KOPT-K1 (cell line): Measurements from ENCODE around the gene PHF19.

Source experiments
- H3K27ac ChIP-seq: fragments of 200-600 bp; sonication (generic); 2 replicates; pipeline ENCODE4 v1.5.1; 2016; ENCODE audit warnings: antibody characterized with exemption, mild to moderate bottlenecking, low read depth, low read length; ENCODE audit not compliant: poor library complexity, severe bottlenecking
- H3K36me3 ChIP-seq: fragments of 200-600 bp; sonication (generic); 2 replicates; pipeline ENCODE4 v1.5.1; 2017; ENCODE audit warnings: antibody characterized with exemption, mild to moderate bottlenecking, low read length, moderate library complexity; ENCODE audit not compliant: insufficient read depth
- H3K9me3 ChIP-seq: fragments of 200-600 bp; sonication (generic); 2 replicates; pipeline ENCODE4 v1.5.1; 2017; ENCODE audit warnings: antibody characterized with exemption, low read length, mild to moderate bottlenecking; ENCODE audit not compliant: insufficient read depth, poor library complexity, severe bottlenecking

PHF19 gene

DNA sequence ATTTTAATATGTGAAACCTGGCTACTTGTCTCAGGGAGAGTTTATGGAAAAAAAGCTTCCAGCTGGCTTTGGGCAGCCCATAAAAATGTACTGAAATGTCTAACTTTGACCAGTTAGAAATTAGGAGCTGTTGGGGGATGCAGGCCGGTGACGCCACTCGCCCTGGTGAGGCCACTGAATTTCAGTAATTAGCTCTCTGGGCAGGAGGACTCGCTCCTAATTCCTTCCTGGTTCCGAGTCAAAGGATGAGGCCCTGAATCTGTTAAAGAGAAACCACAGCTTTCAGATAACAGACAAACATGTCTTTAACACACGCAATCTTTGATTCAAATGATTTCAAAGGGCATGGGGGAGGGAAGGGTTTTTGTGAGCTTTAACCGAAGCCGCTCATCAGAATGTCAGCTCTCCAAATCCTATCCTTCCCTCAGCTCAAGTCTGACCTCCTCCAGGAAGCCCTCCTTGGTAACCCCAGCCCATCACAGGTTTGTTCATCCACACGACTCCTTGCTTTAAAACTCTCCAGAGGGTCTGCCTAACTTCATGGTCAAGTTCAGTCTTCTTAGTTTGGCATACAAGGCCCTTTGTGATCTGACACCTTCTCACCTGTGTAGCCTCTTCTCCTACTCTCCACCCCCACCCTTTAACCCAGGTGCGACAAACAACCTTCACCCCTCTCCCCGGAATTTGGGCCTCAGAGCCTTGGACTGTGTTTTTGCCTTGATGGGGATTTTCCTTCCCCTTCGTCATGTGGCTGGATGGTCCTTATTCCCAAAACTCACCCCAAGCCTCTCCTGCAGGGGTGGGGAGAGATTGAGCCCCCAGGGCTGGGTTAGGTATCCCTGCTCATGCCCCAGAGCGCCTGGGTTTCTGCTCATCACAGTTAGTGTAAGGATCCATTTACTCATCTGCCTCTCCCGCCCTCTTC lies 13.6 kb upstream of the PHF19 start:
- peak overlapping the region; percentile 98 for H3K27ac ChIP-seq
- no peaks in the 10 kb centered on the region for H3K36me3 ChIP-seq
- H3K9me3 ChIP-seq: no peaks in the 10 kb centered on the region

DNA sequence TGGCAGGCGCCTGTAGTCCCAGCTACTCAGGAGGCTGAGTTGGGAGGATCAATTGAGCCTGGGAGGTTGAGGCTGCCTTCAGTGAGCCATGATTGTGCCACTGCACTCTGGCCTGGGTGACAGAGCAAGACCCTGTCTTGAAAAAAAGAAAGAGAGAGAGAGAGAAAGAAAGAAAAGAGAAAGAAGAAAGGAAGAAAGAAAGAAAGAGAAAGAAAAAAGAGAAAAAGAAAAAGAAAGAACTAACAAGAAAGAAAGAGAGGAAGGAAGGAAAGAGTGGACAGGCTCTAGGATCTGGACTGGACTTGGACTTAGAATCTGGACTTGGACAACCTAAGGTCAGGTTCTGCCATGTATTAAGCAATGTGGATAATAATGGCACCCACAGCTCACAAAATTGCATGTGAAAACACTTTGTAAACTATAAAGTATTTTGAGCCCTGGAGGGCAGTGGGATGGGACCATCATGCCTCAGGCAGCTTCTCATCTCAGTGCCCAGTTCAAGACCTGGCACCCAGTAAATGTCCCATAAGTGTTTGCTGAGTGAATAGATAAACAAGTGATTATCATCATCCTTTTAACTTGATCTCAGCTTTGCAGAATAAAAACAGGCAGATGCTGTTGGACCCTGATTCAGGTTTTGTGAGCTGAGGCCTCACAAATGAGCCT lies 12.8 kb upstream of the PHF19 start:
- Histone ChIP-seq H3K36me3 (no peaks in the 10 kb centered on the region), H3K9me3 (no peaks in the 10 kb centered on the region), H3K27ac (peak overlapping the region; percentile 98)

DNA sequence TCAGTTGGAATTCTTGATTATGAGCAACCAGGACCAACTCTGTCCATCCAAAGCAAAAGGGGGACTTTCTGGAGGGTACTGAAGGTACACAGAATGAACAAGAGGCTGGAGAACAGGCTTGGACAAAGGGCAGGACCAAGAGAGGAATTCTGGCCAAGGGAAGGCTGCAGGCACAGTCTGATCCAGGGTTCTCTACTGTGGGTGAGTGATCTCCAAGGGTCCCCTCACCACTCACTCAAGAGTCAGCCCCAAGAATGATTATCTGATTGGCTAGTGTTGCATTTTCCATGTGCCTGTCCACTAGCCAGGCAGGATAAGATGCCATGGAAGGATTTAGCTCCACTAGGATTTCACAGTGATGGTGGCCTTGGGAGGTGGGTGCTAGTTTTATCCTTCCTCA lies 11.6 kb upstream of the PHF19 start:
- no peak overlapping the region for H3K27ac ChIP-seq
- H3K36me3 ChIP-seq: no peaks in the 10 kb centered on the region
- H3K9me3 ChIP-seq: no peaks in the 10 kb centered on the region

DNA sequence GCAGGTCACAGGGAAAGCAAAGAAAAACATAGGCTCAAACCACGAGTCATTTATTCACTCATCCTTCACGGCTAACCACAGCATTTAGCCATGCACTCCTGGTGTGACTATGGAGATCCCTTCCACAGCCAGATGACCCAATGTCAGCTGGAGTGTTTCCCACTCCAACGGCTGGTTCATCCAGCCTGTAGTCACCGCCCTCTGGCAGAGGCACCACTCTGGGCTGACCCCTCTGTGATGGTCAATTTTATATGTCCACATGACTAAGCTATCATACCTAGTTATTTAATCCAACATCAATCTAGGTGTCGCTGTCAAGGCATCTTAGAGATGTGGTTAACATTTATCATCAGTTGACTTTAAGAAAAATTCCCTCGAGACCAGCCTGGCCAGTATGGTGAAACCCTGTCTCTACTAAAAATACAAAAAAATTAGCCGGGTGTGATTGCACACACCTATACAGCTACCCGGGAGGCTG lies 9.5 kb upstream of the PHF19 start:
- no peaks in the 10 kb centered on the region for H3K9me3 ChIP-seq
- no peaks in the 10 kb centered on the region for H3K36me3 ChIP-seq
- peak overlapping the region; percentile 19 for H3K27ac ChIP-seq

DNA sequence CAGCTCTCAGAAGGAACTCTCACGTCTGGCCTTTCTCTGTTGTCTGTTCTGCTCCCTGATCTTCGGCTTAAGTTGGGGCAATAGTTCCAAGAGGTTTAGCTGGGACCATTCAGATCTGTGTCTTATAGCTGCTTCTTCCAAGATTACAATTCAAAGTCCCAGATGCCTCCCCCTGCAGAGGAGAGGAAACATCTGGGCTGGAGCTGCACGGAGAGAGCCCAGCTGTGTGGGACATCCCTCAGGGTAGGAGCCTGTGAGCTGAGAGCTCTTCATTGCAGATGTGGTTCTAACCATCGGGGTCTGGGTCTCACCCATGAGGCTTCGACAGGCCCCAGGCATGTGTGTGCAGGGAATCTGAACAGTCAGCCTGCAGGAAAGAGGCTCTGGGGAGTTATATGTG lies 9.0 kb upstream of the PHF19 start:
- Histone ChIP-seq H3K36me3 (no peaks in the 10 kb centered on the region), H3K27ac (peak overlapping the region; percentile 19), H3K9me3 (no peaks in the 10 kb centered on the region)

DNA sequence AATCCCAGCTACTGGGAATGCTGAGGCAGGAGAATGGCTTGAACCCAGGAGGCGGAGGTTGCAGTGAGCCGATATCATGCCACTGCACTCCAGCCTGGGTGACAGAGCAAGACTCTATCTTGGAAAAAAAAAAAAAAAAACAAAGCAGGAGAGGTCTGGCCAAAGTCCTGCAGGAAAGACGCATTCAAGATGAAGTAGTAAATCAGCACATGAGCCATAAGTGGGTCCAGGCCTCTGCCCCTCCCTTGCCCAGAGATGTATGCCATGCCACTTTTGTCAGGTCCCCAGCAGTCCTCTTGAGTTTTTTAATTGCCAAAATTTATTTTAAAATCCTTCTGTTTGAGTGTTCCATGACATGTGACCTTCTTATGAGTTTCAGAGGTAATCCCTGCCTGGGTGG lies 8.5 kb upstream of the PHF19 start:
- no peaks in the 10 kb centered on the region for H3K9me3 ChIP-seq
- H3K36me3 ChIP-seq: no peaks in the 10 kb centered on the region
- H3K27ac ChIP-seq: peak overlapping the region; percentile 19

DNA sequence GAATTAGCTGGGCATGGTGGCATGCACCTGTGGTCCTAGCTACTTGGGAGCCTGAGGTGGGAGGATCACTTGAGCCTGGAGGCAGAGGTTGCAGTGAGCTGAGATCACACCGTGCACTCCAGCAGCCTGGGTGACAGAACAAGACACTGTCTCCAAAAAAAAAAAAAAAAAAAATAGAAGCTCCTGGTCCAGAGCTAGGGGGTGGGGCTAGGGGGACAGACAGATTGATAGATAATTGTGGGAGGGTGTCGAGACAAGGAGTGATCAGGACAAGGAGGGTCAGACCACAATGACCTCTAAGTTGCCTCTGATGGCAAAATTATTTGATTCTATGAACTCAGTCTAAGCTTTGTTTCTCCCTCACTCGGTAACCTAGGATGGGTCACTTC lies 6.6 kb upstream of the PHF19 start:
- Histone ChIP-seq H3K27ac (no peak overlapping the region), H3K36me3 (no peaks in the 10 kb centered on the region), H3K9me3 (no peaks in the 10 kb centered on the region)

DNA sequence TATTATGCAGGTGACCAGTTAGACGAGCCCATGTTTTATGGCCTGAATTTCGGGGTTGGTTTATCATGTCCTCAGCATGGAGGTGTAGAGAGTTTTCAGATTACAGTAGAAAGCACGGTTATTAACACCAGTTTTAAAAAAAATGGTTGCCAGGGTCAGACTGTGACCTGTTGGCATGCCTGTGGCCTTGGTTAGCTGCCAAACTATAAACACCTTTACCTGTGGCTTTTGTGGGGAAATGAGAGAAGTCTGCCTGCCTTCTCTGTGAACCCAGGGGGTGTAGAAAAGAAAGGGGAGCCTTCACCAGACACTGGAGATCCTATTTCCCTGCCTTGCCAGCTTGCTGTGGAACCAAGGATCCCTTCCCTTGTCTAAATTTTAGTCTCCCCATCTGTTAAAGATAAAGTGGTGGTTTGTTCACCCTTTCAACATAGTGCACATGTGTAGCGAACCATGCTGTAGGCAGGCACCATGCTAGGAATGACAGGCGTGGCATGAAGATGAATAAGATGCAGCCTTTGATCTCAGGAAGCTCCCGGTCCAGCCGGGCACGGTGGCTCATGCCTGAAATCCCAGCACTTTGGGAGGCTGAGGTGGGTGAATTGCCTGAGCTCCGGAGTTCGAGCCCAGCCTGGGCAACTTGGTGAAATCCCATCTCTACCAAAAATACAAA lies 6.1 kb upstream of the PHF19 start:
- Histone ChIP-seq H3K9me3 (no peaks in the 10 kb centered on the region), H3K27ac (no peak overlapping the region), H3K36me3 (no peaks in the 10 kb centered on the region)

DNA sequence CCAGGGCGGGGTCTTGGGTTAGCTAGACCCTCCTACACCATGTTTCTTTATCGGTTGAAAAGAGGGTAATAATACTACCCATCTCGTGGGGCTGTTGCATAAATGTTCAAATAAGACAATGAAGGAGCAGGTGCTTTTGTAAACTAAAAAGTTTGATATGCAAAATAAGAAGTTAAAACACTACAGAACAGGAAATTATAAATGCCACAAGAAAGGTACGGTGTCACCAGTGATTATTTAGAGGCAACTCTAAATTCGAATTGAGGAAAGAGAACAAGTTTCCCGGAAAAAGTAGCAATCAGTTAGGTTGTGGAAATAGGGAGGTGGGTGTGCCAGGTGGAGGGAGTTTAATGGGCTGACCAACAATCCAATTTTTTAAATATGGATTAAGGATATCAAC lies 2.5 kb upstream of the PHF19 start:
- H3K27ac ChIP-seq: peak overlapping the region; percentile 97
- H3K9me3 ChIP-seq: no peaks in the 10 kb centered on the region
- H3K36me3 ChIP-seq: peaks cover 3% of the 10 kb centered on the region

DNA sequence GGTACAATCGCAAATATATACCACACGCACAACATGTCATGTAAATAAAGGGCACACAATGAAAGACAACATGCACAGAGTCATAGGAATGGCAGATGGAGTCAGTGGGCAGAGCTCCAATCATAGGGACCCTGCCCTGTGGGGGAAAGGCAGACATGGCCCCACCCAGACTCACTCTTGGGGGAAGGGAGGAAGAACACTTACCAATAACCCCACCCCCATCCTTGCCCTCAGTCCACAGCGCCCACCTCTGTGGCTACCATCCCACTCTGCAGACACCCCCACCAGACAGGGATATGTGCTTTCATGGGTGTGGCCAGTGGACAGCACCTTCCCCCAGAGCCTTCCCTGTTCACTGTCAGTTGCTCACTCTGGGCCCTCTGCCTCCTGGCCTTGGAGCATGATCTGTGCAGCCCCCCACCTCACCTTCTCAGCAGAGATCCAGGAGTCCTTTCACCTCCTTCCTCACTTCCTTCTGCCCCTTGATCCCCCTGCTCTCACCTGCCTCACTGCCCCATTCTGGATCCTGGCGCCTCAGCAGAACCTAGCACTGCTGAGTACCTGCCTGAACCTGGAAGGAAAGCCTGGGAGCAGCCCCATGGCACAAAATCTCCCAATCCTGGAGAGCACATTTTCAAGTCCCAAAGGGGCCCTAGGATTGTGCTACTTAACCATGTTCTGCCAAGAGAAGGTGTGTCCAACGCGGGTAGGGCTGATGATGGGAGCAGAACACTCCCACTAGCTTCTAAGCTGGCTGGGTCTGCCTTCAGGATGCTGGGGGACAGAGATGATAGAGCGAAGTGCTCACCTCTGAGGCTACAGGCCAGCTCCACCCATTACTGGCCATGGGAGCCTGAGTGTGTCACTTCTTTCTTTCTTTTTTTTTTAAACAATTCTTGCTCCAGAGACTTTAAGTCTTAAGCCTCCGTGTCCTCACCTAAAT lies 1.5 kb upstream of the PHF19 start:
- Histone ChIP-seq H3K27ac (peak overlapping the region; percentile 97), H3K9me3 (no peaks in the 10 kb centered on the region), H3K36me3 (peaks cover 13% of the 10 kb centered on the region)

DNA sequence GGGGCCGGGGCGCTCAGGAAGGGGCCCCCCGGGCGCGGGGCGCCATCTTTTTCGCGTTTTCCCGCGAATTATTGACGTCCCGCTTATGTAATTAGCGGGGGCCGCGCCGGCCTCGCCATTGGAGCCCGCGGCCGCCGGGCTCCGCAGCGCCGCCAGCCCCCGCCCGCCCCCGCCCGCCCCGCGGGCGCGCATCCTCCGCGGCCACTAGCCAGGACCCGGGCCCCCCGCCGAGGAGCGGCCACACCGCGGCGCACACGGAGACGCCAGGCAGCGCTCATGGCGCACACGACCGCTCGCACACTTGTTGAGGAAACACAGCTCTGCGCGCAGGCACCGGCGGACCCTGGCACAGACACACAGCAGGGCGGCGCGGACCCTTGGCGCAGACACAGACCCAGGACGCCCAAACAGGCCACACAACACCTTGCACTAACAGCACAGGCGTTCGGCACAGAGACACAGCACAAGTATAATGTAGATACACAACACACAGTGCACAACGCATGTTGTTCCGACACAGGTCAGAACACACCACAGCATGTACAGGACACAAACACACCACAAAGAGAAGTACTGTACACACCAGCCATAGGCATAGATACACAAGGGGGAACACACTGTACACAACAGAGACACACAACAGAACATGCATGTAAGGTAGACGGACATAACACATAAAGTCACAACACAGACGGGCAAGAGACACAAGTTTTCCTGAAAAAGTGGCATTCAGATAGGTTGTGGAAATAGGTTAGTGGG lies 467 bp upstream of the PHF19 start:
- peak overlapping the region; percentile 97 for H3K27ac ChIP-seq
- H3K9me3 ChIP-seq: no peaks in the 10 kb centered on the region
- H3K36me3 ChIP-seq: peaks cover 23% of the 10 kb centered on the region

DNA sequence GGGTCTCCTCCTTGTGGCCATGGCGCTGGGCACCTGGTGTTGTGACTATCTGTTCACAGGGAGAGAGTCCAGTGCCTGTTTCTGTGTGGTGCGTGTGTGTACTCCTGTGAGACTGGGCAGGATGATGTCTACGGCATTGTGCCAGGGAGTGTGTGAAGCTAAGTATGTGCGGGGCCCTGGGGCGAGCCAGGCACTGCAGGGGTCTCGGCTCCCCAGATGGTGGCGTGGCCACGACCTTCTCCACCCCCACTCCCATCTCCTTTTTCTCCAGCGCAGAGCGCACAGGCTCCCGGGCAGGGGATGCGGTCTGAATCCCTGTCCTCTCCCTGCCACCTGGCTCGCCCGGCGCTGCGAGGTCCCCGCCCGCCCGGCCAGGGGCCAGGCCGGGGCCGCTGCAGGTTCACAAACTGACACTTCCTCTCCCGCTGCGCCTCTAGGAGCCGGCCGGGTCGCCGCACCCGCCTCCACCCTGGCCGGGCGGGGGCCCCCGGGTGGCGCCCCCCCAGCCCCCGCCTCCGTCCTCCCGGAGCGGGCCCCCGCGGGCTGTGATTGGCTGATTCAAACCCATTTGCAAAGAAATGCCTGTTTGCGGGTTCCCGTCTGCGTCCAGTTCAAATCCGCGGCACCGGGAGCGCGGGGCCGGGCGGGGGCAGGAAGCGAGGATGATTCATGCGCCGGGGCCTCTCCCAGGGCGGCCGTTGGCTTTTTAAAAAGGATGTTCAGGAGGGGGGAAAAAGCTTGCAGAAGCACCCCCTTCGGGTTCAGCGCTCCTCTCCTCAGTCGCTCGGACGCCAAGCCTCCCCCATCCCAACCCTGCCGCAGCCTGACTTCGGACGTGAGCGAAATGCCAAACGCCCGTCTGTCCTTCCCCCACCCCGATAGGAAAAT lies 790 bp downstream of the PHF19 start:
- Histone ChIP-seq H3K36me3 (peaks cover 36% of the 10 kb centered on the region), H3K9me3 (no peaks in the 10 kb centered on the region), H3K27ac (peak overlapping the region; percentile 100)

DNA sequence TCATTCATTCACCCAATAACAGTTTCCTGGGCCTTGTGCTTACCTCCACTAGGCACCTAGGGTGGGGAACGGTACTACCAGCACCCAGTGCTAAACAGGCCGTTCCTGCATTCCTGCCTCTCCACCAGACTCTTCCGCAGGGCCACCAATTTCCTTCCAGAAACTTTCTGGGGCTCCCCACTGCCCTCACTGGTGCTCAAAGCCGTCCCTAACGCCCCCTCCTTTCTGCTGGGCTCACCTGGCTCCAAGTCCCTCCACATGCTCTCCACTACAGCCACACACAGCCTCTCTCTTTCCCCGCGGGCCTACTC lies 1.4 kb downstream of the PHF19 start:
- peaks cover 42% of the 10 kb centered on the region for H3K36me3 ChIP-seq
- H3K9me3 ChIP-seq: no peaks in the 10 kb centered on the region
- peak overlapping the region; percentile 100 for H3K27ac ChIP-seq
